Head of caudate nucleus (tissue), 42 donors: ENCODE results near the gene PARP9.
"Not testable (repeated sequence)": the region's sequence is repeated elsewhere in the genome, so short reads cannot be mapped to it uniquely, and the experiment has no call there.

Experiments
- DNase-seq, 42 donors: peaks; one replicate each; pipeline versions ENCODE4 v3.0.0 to v3.0.0-alpha.2; 2020 to 2021; ENCODE audit warnings: mixed read lengths in 7 of 42
- intact Hi-C: fragments of 100-400 bp; cut with DNase I; formaldehyde crosslinking; loops from one replicate; pipeline ENCODE4 v1.15.0; 2022

PARP9 gene

DNA sequence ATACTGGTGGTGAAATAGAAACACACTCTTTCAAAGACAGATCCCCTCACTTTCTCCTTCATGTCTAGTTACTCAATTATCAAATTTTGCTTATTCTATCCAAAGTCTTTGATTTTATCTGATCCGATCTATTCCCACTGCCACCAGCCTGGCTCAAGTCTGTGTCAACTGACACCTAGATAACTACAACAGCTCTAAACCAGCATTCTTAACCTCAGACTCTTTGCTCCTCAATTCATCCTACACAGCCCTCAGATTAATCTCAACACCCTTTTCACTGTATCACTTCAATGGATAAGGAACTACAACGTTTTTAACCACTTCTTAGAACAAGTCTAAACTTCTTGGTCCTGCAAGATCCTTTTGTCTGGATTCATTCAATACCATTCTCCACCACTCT, 58.4 kb downstream of the PARP9 start:
- no peak for DNase-seq
- intact Hi-C loops: no loop called here

DNA sequence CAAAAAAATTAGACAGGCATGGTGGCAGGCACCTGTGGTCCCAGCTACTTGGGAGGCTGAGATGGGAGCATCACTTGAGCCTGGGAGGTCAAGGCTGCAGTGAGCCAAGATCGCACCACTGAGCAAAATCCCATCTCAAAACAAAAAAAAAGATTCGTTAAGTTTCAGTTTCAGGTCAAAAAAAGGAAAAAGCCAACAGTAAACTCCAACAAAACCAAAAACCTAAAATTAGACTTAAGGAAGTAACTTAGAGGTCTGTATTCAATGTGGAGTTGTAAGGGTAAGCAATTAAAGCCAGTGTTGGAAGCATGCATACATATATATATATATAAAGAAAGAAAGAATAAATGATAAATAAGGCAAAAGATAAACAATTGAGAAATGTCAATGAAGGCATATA, 61.2 kb downstream of the PARP9 start:
- intact Hi-C loops: no loop called here
- DNase-seq: no peak

DNA sequence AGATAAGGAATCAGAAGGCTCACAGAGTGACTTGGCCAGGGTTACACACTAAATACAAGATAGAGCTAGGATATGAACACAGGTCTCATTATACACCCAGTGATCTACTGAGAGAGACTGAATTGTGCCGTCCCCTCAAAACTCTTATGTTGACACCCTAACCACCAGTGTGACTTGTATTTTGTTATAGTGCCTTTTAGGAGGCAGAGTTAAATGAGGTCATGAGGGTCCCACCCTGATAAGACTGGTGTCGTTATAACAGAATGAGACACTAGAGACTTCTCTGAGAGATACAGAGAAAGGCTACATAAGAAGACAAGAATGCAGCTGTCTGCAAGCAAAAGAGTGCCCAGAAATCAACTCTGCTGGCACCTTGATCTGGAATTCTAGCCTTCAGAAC, 62.0 kb downstream of the PARP9 start:
- intact Hi-C loops: no loop called here
- DNase-seq: no peak

DNA sequence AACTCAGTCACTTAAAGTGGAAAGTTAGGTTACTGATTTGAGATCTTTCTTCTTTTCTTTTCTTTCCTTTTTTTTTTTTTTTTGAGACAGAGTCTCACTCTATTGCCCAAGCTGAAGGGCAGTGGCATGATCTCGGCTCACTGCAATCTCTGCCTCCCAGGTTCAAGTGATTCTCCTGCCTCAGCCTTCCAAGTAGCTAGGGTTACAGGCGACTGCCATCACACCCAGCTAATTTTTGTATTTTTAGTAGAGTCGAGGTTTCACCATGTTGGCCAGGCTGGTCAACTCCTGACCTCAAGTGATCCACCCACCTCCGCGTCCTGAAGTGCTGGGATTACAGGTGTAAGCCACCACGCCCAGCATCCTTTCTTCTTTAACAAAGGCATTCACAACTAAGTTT, 63.1 kb downstream of the PARP9 start:
- DNase-seq, intact Hi-C loops: not testable (repeated sequence)

DNA sequence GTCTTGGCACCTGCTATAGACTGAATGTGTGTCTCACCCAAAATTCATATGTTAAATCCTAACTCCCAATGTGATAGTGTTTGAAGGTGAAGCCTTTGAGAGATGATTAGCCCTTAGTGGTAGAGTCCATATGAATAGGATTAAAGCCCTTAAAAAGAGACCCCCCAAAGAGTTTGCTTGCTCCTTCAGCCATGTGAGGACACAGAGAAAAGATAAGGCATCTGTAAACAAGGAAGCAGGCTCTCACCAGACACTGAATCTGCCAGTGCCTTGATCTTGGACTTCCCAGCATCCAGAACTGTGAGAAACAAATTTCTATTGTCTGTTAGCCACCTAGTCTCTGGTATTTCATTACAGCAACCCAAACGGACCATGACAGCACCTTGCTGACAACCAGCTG, 65.9 kb downstream of the PARP9 start:
- no peak for DNase-seq
- intact Hi-C loops: no loop called here

DNA sequence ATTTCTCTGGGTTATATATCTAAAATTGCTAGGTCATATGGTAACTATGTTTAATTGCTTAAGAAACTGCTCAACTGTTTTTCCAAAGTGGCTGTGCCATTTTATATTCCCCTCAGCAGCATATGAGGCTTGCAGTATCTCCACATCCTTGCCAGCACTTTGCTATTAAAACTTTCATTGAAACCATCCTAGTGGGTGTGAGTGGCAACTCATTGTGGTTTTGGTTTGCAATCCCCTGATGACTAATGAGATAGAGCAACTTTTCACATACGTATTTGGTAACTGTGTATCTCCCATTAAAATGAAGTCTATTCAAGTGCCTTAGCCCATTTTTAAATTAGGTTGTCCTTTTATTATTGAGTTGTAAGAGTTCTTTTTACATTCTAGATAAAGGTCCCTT, 66.7 kb downstream of the PARP9 start:
- intact Hi-C loops: no loop called here
- DNase-seq: no peak

DNA sequence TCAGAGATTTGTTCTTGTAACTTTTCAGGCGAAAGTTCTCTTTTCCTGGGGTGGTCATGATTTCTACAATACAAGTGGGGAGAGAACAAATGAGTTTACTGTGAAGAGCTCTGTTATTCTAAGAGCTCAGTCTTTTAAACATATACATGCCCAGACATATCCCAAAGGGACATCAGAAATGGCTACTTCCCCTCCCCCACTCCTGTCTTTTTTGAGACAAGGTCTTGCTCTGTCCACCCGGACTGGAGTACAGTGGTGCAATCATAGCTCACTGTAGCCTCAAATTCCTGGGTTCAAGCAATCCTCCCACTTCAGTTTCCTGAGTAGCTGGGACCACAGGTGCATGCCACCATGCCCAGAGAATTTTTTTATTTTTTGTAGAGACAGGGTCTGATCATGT, 67.6 kb downstream of the PARP9 start:
- no peak for DNase-seq
- intact Hi-C loops: no loop called here

DNA sequence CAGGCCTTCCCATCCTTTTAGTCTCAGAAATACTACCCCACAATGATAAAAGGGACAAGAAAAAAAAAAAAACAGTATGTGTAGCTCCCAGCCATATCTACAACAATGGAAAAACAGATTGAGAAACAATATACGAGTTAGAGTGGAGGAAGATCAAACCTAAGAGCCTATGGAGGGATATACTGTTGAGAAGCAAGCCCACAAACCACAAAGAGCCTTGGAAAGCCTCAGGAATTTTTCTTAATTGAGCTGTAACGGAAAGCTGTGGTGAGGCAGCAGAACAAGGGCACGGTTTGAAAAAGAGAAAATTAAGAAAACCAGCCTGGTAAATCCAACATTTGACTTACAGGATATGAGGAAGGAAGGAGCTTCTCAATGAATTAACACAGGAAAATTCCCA, 70.8 kb downstream of the PARP9 start:
- DNase-seq: no peak
- intact Hi-C loops: no loop called here

DNA sequence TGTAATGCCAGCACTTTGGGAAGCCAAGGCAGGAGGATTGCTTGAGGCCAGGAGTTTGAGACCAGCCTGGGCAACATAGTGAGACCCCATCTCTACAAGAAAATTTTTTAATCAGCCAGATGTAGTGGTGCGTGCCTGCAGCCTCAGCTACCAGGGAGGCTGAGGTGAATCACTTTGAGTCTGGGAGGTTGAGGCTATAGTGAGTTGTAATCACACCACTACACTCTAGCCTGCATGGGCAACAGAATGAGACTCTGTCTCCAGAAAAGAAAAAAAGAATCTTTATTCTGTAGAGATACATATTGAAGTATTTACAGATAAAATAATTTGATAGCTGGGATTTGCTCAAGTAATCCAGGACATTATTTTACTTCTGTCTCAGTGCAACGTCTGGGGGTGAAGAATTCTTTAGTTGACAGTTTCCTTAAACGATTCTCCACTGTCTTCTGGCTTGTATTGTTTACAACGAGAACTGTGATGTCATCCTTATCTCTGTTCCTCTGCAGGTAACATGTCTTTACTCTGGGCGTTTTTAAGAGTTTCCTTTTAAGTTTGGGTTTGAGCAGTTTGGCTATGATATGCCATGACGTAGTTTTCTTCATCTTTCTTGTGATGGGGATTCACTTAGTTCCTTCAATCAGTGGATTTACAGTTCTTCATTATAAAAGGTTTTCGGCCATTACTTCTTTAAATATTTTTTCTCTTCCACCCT, 75.7 kb downstream of the PARP9 start:
- no peak for DNase-seq
- intact Hi-C loops: no loop called here

DNA sequence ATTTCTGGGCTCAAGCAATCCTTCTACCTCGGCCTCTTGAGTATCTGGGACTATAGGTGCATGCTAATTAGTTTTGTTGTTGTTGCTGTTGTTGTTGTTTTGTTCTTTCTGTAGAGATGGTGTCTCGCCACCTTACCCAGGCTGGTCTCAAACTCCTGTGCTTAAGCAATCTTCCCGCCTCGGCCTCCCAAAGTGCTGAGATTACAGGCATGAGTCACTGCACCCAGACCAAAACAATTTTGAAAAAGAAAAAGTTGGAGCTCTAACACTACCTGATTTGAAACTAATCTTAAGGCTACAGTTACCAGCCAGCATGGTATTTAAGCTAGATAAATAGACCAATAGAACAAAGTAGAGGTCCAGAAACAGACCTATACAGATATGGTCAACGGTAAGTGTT, 79.1 kb downstream of the PARP9 start:
- intact Hi-C loops: no loop called here
- peak in 1 of 42 donors; percentile 16 for DNase-seq

DNA sequence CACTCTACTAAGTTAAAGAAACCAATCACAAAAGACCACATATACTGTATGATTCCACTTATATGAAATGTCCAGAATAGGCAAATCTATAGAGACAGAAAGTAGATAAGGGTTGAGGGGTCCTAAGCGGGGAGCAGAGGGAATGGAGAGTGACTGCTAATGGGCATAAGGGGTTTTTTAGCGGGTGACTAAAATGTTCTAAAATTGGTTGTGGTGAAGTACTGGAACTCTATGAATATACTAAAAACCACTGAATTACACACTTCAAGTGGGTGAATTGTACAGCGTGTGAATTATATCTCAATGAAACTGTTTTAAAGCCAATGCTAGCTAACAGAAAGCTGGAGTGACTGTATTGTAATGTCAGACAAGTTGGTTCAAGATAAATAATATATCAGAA, 82.7 kb downstream of the PARP9 start:
- intact Hi-C loops: no loop called here
- DNase-seq: no peak
